ENCODE data around the gene CDCA8.
"Not testable (repeated sequence)": the region's sequence is repeated elsewhere in the genome, so short reads cannot be mapped to it uniquely, and the experiment has no call there.

Gene CDCA8

DNA sequence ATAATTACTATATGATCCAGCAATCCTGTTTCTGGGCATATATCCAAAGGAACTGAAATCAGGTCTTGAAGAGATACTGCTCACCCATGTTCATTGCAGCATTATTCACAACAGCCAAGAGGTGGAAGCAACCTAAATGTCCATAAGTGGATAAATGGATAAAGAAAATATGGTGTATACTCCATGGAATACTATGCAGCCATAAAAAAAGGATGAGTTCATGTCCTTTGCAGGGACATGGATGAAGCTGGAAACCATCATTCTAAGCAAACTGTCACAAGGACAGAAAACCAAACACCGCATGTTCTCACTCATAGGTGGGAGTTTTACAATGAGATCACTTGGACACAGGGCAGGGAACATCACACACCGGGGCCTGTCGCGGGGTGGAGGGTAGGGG, 46.3 kb downstream of the CDCA8 start:
- DNase-seq, result not testable (repeated sequence)

DNA sequence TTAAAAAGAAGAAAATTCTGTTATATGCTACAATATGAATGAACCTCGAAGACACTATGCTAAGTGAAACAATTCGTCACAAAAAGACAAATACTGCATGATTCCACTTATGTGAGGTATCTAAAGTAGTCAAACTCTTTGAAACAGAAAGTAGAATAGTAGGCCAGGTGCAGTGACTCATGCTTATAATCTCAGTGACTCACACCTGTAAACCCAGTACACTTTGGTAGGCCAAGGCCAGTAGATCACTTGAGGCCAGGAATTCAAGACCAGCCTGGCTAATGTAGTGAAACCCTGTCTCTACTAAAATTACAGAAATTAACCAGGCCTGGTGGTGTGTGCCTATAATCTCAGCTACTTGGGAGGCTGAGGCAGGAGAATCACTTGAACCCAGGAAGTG, 46.9 kb downstream of the CDCA8 start:
- DNase-seq, result no peak

DNA sequence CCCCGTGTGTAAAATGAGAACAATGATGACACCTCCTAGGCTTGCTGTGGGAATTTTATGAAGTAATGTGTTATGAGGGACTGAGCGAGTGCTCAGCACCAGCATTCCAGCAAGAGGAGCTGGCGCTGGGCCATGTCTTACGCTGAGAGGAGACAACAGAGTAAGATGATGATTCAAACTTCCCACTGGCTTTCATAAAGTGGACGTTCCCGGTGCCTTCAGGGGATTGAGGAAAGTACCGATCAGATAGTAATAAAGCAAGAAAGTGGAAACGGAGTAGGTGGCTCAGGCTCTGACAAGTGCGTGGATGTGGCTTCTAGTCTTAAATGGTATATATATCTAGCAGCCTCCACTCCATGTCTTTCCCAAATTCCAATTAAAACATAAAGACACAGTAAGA, 48.8 kb downstream of the CDCA8 start:
- no peak for DNase-seq

DNA sequence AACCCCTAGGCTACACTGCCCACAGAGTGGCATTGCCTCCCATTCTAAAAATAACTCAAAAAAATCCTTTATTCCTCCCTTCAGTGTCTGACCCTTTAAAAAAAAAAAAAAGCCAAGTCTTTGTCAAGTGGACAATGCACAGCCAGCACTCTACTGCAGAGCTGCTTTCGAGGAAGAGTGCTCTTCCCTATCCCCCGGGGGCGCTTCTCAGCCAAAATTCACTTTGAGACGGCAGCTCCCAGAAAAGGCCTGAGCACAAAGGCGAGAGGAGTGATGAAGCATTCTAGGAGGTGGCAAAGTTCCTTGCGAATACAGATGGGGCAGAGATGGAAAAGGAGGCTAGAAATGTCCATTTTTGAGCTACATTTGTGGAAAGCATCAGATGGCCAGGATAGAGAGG, 49.3 kb downstream of the CDCA8 start:
- no peak for DNase-seq

GRCh38 chr1:37746806-37747205, 54.5 kb downstream of the CDCA8 start:
- no peak for DNase-seq

- no peak for DNase-seq
Measured at GRCh38 chr1:37748565-37748964, 56.2 kb downstream of the CDCA8 start.

- DNase-seq, result no peak
Measured at GRCh38 chr1:37752213-37752582, 59.9 kb downstream of the CDCA8 start.

DNA sequence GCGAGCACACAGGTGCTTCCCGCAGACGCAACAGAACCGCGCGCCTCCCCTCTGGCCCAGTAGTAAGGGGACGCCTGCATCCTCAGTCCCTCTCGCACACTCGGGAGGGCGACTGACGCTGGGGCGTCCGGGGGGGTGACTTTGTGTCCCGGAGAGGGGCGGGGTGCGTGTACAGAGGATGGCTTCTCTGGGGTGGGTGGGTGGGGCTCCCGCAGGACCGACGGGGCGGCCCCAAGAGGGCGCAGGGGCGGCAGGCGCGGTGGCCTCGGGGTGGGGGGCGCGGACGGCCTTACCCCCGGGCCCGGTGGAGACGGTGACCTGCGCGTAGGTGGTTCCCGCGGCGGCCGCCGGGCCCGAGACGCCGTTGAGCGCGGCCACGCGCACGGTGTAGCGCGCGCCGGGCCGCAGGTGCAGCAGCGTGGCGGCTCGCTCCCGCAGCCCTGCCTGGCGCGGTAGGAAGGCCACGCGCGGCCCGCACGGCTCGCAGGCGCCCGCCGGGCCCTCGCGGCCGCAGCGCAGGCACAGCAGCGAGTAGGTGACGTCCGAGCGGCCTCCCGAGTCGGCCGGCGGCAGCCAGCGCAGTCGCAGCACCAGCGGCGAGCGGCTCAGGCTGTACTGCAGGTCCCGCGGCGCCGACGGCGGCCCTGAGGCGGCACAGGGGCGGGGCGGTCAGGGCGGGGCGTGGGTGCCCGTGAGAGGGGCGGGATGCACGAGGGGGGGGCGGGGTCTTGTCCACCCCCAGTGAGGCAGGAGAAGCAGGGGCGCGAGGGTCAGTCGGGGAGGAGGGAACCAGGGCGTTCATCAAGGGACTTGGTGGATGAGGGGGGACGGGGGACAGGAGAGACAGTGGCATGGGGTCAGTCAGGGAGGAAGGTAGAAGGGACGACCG, 60.5 kb downstream of the CDCA8 start:
- peak; percentile 10 to 54 for DNase-seq

DNA sequence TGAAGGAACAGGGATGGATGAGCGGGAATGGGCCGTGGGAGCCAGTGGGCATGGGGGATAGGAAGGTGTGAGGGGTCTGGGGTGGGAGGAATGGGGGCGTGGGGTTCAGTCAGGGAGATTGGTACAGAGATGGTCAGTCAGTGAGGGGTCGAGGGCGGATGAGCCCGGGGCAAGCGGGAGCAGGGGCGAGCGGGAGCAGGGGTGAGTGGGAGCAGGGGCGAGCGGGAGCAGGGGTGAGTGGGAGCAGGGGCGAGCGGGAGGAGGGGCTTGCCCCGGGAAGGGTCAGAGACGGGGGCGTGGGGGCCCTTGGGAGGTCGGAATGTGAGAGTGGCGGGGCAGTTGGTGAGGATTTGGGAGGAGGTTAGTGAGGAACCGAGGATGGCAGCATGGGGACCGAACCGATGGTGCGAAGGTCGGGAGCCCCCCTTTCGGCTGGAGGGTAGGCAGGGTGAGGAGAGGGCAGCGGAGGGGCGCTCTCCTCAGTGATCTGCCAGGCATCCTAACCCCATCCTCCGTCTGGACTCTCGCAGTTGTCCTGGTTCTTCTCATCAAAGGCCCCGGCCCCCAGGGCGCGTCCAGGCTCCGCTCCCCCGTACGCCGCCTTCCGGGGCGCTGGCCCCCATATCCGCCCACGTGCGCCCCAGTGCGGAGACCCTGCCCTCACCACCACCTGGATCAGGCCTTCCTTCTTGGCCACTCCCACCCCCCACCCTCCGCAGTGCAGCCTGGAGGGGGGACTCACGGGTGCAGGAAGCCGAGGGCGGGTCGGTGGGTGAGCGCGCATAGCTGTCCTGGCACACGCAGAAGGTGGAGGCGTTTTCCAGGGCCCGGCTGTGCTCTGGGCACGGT, 61.4 kb downstream of the CDCA8 start:
- DNase-seq, result no peak

- DNase-seq, result no peak
Measured at GRCh38 chr1:37755290-37755689, 63.0 kb downstream of the CDCA8 start.

- no peak for DNase-seq
Measured at GRCh38 chr1:37755951-37756560, 63.7 kb downstream of the CDCA8 start.
